Medulla oblongata (tissue), 1 donor: ENCODE data around the gene ANKS1A.

Source experiments
- DNase-seq: peaks from one replicate; pipeline ENCODE4 v3.0.0-alpha.2; 2015; ENCODE audit errors: extremely low spot score

ANKS1A gene

GRCh38 chr6:35019171-35019570, 130.1 kb downstream of the ANKS1A start:
- DNase-seq: no peak

DNA sequence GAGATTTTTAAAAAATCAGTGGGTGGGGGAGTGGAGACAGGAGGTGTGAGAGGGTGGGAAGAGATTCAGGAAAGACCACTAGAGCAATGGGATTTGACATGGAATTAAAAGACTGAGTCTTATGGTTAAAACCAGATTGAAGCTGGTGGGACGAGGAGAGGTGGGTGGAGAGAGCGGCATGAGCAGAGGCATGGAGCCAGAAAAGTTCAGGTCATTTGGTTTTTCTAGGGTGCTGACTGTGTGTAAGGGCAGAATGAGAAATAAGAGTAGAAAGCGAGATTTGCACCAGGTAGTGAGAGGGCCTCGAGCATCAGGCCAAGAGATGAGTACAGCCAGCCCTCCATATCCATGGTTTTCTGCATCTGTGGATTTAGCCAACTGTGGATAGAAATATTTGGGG, 130.8 kb downstream of the ANKS1A start:
- DNase-seq: no peak

DNA sequence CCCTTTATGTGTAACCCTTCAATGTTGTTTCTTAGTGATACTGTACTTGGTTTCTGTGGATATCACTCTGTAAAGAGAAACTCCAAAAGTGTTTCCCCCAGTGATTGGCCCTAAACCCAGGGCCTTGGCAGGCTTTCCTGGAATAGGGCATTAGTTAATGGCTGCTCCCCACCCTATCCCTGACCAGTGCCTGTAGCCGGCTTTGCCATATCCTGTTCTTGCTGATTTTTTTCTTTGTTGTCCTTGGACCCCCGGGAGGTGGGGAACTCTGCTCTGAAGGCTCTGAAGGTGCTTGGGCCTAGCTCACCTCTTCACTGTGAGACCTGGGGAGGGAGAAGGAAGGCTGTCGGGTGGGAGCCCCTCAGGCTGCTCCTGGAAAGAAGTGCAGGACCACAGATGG, 131.9 kb downstream of the ANKS1A start:
- no peak for DNase-seq

DNA sequence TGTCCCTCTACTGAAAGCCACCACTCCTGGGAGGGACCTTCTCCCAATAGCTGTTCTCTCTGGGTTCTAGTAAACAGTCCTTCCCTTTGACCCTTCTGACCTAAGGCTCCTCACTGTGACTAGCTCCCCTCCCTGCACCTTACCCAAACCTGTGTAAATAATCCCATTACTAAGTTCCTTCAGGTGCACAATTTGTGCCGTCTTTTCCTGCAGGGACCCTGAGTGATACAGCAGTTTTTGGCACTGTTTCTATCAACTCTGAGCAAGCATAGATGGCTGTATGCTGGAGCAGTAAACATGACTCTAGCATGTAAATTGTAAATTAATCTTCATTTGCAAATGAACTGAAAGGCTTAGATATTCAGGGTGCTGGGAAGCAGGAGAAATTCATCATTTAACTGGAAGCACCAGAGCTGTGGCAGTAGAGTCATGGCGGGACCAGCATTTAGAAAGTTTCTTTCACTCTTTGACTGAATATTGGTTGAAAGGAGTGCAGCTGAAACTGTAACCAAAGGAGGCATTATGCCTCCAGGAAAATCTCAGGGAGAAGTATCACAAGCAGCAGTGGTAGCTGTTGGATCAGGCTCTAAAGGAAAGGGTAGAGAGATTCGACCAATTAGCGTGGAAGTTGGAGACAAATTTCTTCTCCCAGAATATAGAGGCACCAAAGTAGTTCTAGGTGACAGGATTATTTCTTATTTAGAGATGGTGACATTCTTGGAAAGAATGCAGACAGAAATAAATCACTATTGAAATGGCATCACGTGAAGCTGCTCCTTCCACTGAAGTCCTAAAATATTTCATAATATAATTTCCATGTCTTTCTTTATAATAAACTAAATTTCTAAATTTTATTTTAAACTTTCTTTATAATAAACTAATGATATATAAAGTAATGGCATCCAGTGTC, 134.3 kb downstream of the ANKS1A start:
- no peak for DNase-seq

DNA sequence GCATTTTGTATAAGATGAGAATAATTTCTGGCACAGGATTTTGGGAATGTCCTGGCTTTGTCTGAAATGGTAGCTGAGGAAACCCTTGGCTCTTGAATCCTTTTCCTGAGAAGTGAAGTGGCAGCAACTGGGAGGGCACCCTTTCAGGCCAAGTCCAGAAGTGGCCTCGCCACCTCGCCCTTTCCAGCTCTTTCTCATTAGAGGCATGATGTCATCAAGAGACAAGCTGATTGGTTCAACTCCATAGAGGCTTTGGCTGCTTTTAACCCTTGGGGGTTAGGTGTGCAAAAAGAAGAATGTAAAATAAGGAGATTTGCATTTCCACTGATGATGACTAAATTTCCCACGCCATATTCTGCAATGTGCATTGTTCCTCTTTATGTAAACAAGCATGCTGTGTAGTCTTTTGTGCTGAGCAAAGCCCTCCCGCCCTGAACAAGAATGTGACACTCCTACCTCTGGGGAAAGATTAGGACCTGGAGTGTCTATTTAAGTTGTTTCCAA, 135.5 kb downstream of the ANKS1A start:
- peak; percentile 82 for DNase-seq

GRCh38 chr6:35025232-35026188, 136.5 kb downstream of the ANKS1A start:
- no peak for DNase-seq

DNA sequence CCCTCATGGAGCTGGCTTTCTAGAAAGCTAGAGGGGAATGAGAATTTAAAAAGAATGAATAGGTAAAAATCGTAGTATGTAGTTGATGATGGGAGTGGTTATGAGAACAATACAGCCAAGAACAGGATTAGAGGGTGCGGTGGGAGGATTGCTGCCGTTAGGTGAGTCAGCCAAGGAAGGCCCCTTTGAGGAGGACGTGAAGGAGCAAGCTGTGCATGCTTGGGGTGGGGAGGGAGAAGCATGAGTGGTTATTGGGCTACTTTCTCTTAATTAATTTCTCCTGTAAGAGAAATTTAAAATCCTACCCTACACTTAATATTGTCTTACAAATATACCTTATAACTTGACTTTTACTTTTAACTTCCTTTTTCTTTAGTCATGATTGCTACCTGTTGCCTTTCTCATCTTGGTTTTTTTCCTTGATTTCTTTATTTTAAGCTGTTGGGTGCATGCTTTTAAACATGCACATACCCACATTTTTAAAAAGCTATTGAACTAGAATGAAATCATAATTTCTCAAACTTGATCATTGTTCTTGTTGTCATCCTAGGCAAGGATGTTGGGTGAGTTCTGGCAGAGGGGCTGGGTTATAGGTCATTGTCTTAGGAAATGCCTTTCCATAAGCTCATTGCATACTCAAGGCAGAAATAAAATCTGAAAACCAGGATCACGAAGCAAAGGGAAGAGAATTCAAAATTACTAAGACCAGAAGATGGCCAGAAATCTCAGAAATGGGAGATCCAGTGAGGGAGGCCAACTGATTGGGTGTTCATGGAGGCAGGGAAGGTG, 137.6 kb downstream of the ANKS1A start:
- DNase-seq: no peak

- no peak for DNase-seq
Measured at GRCh38 chr6:35027807-35028206, 138.8 kb downstream of the ANKS1A start.

DNA sequence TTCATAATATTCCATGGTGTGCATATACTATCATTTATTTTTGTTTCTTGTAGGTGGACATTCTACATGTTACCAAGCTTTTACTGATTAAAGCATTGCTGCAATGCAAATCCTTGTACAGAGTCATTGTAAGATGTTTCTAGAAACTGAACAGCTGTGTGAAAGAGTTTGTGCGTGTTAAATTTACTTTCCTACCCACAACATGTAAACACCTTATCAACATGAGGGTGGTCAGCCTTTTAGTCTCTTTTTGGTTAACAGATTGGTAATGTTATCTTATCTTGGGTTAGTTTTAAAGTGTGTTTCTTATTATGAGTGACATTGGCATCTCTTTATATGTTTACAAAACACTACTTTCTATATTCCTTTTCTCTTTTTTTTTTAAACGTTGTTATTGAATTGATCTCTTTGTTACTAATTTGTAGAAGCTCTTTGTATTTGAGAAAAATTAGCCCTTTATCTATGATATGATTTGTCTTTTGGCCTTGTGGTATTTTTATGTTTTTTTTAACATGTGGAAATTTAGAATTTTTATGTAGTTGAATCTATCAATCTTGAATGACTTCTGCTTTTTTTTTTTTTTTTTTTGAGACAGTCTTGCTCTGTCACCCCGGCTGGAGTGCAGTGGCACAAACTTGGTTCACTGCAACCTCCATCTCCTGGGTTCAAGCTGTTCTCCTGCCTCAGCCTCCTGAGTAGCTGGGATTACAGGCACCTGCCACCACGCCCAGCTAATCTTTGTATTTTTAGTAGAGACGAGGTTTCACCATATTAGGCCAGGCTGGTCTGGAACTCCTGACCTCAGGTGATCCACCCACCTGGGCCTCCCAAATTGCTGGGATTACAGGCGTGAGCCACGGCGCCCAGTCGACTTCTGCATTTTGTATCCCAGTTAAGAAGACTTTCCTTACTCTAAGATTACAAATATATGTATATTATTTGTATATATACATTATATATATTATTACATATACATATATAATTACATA, 140.0 kb downstream of the ANKS1A start:
- DNase-seq: no peak

DNA sequence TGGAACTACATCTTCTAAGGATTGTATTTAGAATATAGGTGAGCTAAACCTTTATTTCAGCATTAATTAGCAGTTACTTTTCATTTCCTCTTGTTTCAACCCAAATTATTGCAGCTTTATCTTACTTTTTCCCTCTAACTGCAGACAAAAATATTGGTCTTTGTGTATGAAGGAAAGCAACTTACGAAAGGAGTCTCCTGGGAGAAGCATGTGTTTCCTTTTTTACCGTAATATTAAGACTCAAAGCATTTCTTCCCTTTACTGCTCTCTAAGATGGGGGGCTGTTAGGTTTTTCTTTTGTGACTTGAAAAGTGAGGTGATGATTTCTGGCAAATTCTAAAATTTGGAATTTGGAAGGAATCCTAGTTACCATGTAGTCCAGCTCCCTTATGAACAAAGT, 141.0 kb downstream of the ANKS1A start:
- no peak for DNase-seq

GRCh38 chr6:35031611-35032529, 142.8 kb downstream of the ANKS1A start:
- DNase-seq: no peak

GRCh38 chr6:35033683-35034082, 144.6 kb downstream of the ANKS1A start:
- no peak for DNase-seq

DNA sequence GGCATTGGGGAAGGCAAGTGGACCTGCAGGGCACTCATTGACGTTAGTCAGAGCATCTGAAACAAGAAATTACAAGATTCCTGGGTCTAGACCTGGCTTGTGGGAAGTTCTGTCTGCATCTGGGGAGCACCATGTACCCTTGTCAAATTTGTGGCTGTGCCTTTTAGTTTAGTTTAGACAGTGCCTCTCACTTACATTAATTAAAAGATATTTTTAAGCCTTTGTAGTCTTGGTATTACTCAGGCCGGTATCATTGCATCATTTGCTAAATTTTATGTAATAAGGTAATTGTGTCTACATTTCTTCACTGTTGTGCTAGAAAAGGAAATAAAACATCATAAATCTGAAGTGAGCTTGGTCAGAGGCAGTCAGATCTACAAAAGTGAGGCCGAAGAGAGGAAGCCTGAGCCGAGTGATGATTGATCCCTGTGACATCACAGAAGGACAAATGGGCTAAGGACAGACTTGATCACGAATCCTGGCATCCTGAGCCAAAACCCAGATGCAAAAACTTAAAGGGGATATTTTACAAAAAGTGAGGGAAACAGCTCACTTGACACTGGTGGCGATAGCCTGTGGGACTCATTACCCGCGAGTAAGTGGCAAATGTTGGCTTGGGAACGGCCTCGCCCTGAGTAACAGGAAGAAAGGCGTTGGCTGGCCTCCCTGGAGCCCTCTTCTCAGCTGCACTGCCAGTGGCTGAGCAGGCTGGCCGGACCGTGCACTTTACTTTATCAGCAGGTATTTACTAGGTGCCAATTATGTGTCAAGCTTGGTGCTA, 145.5 kb downstream of the ANKS1A start:
- DNase-seq: no peak

DNA sequence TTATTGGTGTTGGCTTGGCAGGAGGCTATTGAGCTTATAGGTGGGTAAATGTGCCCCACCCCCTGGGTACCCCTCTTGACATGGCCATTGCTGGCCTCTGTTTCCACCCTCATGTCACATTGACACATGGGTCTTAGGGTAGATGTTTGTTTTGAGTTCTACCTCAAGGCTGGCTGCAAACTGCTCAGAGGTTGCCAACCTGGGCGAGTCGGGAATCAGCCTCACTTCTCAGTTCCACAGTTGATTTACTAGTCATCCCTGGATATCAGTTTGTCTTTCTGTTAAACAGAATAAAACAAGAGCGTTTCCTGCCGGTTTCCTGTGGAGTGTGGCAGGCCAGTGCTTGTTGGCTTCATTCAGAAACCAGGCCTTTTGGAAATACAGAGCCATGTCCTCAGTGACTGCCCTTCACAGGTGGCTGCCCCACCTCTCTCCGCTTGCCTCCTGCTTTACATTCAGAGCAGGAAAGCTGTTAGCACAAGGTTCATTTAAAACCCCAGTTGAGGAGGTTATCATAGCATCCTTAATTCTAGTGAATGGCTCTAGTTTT, 146.5 kb downstream of the ANKS1A start:
- DNase-seq: no peak

- DNase-seq: no peak
Measured at GRCh38 chr6:35036059-35036827, 147.2 kb downstream of the ANKS1A start.

DNA sequence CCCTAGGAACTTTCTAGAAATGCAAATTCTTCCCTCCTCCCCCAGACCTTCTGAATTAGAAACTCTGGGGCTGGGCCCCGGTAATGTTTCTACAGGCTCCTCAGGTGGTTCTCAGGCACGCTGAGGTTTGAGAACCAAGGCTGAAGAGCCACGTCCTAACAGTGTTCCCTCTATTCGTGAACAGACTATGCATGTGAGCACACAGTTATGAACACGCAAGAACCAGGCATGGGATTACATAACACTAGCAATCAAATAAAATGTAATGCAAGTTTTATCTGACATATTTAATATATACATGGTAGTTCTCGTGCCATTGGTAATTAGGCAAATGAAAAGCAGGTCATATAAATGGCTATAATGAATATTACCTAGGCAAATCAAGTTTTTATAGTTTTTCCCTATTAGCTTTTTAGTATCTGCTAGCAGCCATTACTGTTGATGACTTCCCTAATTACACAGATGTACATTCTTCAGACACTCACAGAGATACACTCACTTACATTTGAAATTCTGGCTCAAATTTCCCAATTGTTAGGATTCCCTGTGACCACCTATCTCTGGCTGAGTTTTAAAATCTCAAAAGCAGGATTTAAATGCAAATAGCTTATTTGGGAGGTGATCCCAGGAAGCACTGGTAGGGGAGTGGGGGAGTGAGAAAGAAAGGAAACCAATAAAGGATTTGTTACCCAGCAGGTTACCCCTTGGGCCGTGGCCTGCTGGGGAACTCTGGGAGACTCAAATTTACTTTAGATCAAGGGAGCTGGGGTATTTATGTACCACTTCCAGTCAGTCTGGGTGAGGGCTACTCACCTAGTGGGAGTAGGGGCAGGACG, 148.0 kb downstream of the ANKS1A start:
- DNase-seq: no peak

GRCh38 chr6:35037664-35038038, 148.6 kb downstream of the ANKS1A start:
- no peak for DNase-seq
